Smooth muscle cell (in vitro differentiated cells): ENCODE data around the gene RCSD1. TPM values are rescaled to one million over a fixed set of nuclear protein-coding genes. Genes with fewer than 3 reads are reported as not detected.

Experiments used
- DNase-seq: peaks from one replicate; lab custom pipeline; 2025; ENCODE audit not compliant: unreplicated experiment; lab: John Stamatoyannopoulos, UW
- H2AFZ ChIP-seq: fragments of 200-600 bp; sonication (generic); 2 replicates; pipeline ENCODE4 v1.6.0; 2016; ENCODE audit warnings: antibody characterized with exemption, low read depth, mild to moderate bottlenecking
- H3F3A ChIP-seq: fragments of 200-600 bp; sonication (generic); 2 replicates; pipeline ENCODE4 v1.6.0; 2017; ENCODE audit warnings: antibody characterized with exemption, low read depth
- H3K27ac ChIP-seq: fragments of 200-600 bp; sonication (generic); 2 replicates; pipeline ENCODE4 v1.5.1; 2016; ENCODE audit warnings: low read depth, mild to moderate bottlenecking
- H3K27me3 ChIP-seq: fragments of 200-600 bp; sonication (generic); 2 replicates; pipeline ENCODE4 v1.6.1; 2016; ENCODE audit warnings: low read depth, mild to moderate bottlenecking
- H3K36me3 ChIP-seq: fragments of 200-600 bp; sonication (generic); 2 replicates; pipeline ENCODE4 v1.5.1; 2016; ENCODE audit warnings: low read depth
- H3K4me1 ChIP-seq: fragments of 200-600 bp; sonication (generic); 2 replicates; pipeline ENCODE4 v1.5.1; 2016; ENCODE audit warnings: low read depth
- H3K4me2 ChIP-seq: fragments of 200-600 bp; sonication (generic); 2 replicates; pipeline ENCODE4 v1.6.0; 2016; ENCODE audit warnings: mild to moderate bottlenecking
- H3K4me3 ChIP-seq: fragments of 200-600 bp; sonication (generic); 2 replicates; pipeline ENCODE4 v1.5.1; 2016; ENCODE audit warnings: mild to moderate bottlenecking
- H3K79me2 ChIP-seq: fragments of 200-600 bp; sonication (generic); 2 replicates; pipeline ENCODE4 v1.6.0; 2016; ENCODE audit warnings: low read depth, mild to moderate bottlenecking
- H3K9ac ChIP-seq: fragments of 200-600 bp; sonication (generic); 2 replicates; pipeline ENCODE4 v1.6.0; 2016; ENCODE audit warnings: low read depth
- H3K9me3 ChIP-seq: fragments of 200-600 bp; sonication (generic); replicated peaks from 2 replicates; pipeline ENCODE4 v1.5.1; 2016; ENCODE audit warnings: low read depth
- H4K20me1 ChIP-seq: fragments of 200-600 bp; sonication (generic); 2 replicates; pipeline ENCODE4 v1.6.0; 2016; ENCODE audit warnings: low read depth
- CTCF ChIP-seq: fragments of 200-600 bp; sonication (generic); IDR thresholded peaks from 2 replicates; pipeline ENCODE4 v1.5.1; 2017; ENCODE audit warnings: borderline replicate concordance, mild to moderate bottlenecking, antibody characterized with exemption; ENCODE audit not compliant: insufficient read depth, poor library complexity, severe bottlenecking
- WGBS: methylation state at CpG from one replicate; pipeline ENCODE4 v1.1.7; 2016; ENCODE audit warnings: low lambda C conversion rate; 5-methylcytosine and 5-hydroxymethylcytosine counted together
- polyA plus RNA-seq: library from polyadenylated mRNA; unstranded; fragments of >200 nt; fragmentation: Nextera tagmentation; extraction: Ambion mirVana; gene quantifications from 2 replicates; pipeline ENCODE4 v1.2.1, GENCODE V29; 2016
- total RNA-seq: library from RNA; depleted of rRNA; stranded (reverse); fragments of >200 nt; gene quantifications from 2 replicates; pipeline ENCODE4 v1.2.3, GENCODE V29; 2014

RCSD1 gene
- total and polyA plus RNA-seq, 2 experiments from 2014 or later, result 0.40 TPM; not detected in 1

- Histone ChIP-seq H3K4me3 (peak overlapping the region; percentile 2), H3F3A (no peaks in the 10 kb centered on the region), H3K27ac (no peak overlapping the region), H4K20me1 (no peaks in the 10 kb centered on the region), H3K4me2 (peak overlapping the region; percentile 71), H3K79me2 (no peaks in the 10 kb centered on the region), H3K27me3 (no peaks in the 10 kb centered on the region), H3K9ac (no peak overlapping the region), H2AFZ (peak overlapping the region; percentile 82), H3K36me3 (no peaks in the 10 kb centered on the region), H3K9me3 (no peaks in the 10 kb centered on the region), H3K4me1 (peaks cover 14% of the 10 kb centered on the region)
- no peak for TF ChIP-seq CTCF
- WGBS, result 8% methylated on average over 19 of the region's 19 CpGs
- no peak for DNase-seq
Observed at GRCh38 chr1:167635156-167635648, 5.2 kb downstream of the RCSD1 start.

- no peaks in the 10 kb centered on the region for H3K79me2 ChIP-seq
- H3K4me1 ChIP-seq, result peaks cover 14% of the 10 kb centered on the region
- no peaks in the 10 kb centered on the region for H4K20me1 ChIP-seq
- H3K9ac ChIP-seq, result no peak overlapping the region
- H3K4me3 ChIP-seq, result no peak overlapping the region
- no peak for TF ChIP-seq CTCF
- H3K27me3 ChIP-seq, result no peaks in the 10 kb centered on the region
- WGBS, result 76% methylated on average over 3 of the region's 3 CpGs
- H2AFZ ChIP-seq, result no peak overlapping the region
- no peak for DNase-seq
- H3K27ac ChIP-seq, result no peak overlapping the region
- no peaks in the 10 kb centered on the region for H3K36me3 ChIP-seq
- peak overlapping the region; percentile 71 for H3K4me2 ChIP-seq
- no peaks in the 10 kb centered on the region for H3K9me3 ChIP-seq
- no peaks in the 10 kb centered on the region for H3F3A ChIP-seq
Observed at GRCh38 chr1:167635941-167636340, 5.9 kb downstream of the RCSD1 start.

- H3K79me2 ChIP-seq, result no peaks in the 10 kb centered on the region
- H4K20me1 ChIP-seq, result no peaks in the 10 kb centered on the region
- H3K27me3 ChIP-seq, result no peaks in the 10 kb centered on the region
- no peak overlapping the region for H3K4me3 ChIP-seq
- peaks cover 14% of the 10 kb centered on the region for H3K4me1 ChIP-seq
- no peak overlapping the region for H3K27ac ChIP-seq
- no peaks in the 10 kb centered on the region for H3F3A ChIP-seq
- no peak overlapping the region for H3K4me2 ChIP-seq
- no peaks in the 10 kb centered on the region for H3K36me3 ChIP-seq
- H3K9ac ChIP-seq, result no peak overlapping the region
- no peak for TF ChIP-seq CTCF
- DNase-seq, result no peak
- 76% methylated on average over 5 of the region's 5 CpGs for WGBS
- no peaks in the 10 kb centered on the region for H3K9me3 ChIP-seq
- no peak overlapping the region for H2AFZ ChIP-seq
Observed at GRCh38 chr1:167638064-167638463, 8.0 kb downstream of the RCSD1 start.

- Histone ChIP-seq H3K27me3 (no peaks in the 10 kb centered on the region), H3K9ac (no peak overlapping the region), H3K4me2 (no peak overlapping the region), H3K36me3 (no peaks in the 10 kb centered on the region), H3K9me3 (no peaks in the 10 kb centered on the region), H3K27ac (no peak overlapping the region), H3K4me1 (peaks cover 12% of the 10 kb centered on the region), H2AFZ (no peak overlapping the region), H3K79me2 (no peaks in the 10 kb centered on the region), H4K20me1 (no peaks in the 10 kb centered on the region), H3K4me3 (no peak overlapping the region), H3F3A (no peaks in the 10 kb centered on the region)
- no peak for DNase-seq
- WGBS, result 96% methylated on average over 8 of the region's 8 CpGs
- TF ChIP-seq CTCF, result no peak
Observed at GRCh38 chr1:167640051-167640450, 10.0 kb downstream of the RCSD1 start.
